Neural crest cell (in vitro differentiated cells): ENCODE data around the gene PCBP3. TPM values are rescaled to one million over a fixed set of nuclear protein-coding genes. Genes with fewer than 3 reads are reported as not detected.
A peak's percentile ranks its signal among the peaks of the same experiment; 100 is the strongest.

ENCODE experiments used
- DNase-seq: peaks from one replicate; pipeline ENCODE4 v3.0.0; 2021; ENCODE audit warnings: low read depth, mixed read lengths, low spot score
- H3K27ac Mint-ChIP-seq: one replicate; pipeline ENCODE4 v1.8.0; 2021; ENCODE audit warnings: mild to moderate bottlenecking, mixed read lengths; ENCODE audit not compliant: unreplicated experiment
- H3K27me3 Mint-ChIP-seq: 2 replicates; pipeline ENCODE4 v1.8.0; 2021; ENCODE audit warnings: low read depth, mild to moderate bottlenecking, mixed read lengths
- H3K36me3 Mint-ChIP-seq: 2 replicates; pipeline ENCODE4 v1.8.0; 2021; ENCODE audit warnings: low read depth, mild to moderate bottlenecking, mixed read lengths
- H3K4me1 Mint-ChIP-seq: 2 replicates; pipeline ENCODE4 v1.8.0; 2021; ENCODE audit warnings: mixed read lengths
- H3K4me3 Mint-ChIP-seq: one replicate; pipeline ENCODE4 v1.8.0; 2021; ENCODE audit warnings: mild to moderate bottlenecking, mixed read lengths
- H3K9me3 Mint-ChIP-seq: 2 replicates; pipeline ENCODE4 v1.8.0; 2021; ENCODE audit warnings: mixed read lengths
- total RNA-seq: library from RNA; stranded (reverse); gene quantifications from 2 replicates; pipeline ENCODE4 v1.2.1, GENCODE V29; 2021
- TF ChIP-seq, protein P1 (sequence below): fragments of 200-600 bp; sonication (generic); conservative IDR thresholded peaks from 2 replicates; pipeline ENCODE4 v1.5.0; 2021; ENCODE audit warnings: antibody characterized with exemption, mild to moderate bottlenecking

Gene PCBP3
- total RNA-seq, 1 donor from 2014 or later = 5.1 TPM

DNA sequence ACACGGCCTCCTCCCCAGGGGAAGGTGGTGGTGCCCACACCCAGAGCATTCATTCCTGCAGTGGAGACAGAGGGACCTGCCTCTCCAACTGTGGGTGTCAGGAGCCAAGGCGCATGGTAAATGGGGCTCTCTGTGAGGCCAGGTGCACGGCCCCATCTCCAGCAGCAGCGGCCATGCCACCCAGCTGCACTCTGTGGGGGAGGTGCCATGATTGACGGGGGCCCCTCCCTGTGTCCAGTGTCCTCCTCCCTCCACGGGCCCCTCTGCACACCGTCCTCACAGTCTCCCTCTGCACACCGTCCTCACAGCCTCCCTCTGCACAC is 254.5 kb downstream of the PCBP3 start:
- Mint-ChIP-seq H3K27me3 (no peaks in the 10 kb centered on the region), H3K36me3 (no peaks in the 10 kb centered on the region), H3K4me1 (peaks cover 17% of the 10 kb centered on the region), H3K27ac (no peak overlapping the region), H3K4me3 (no peak overlapping the region), H3K9me3 (no peaks in the 10 kb centered on the region)
- TF ChIP-seq, protein P1, sequence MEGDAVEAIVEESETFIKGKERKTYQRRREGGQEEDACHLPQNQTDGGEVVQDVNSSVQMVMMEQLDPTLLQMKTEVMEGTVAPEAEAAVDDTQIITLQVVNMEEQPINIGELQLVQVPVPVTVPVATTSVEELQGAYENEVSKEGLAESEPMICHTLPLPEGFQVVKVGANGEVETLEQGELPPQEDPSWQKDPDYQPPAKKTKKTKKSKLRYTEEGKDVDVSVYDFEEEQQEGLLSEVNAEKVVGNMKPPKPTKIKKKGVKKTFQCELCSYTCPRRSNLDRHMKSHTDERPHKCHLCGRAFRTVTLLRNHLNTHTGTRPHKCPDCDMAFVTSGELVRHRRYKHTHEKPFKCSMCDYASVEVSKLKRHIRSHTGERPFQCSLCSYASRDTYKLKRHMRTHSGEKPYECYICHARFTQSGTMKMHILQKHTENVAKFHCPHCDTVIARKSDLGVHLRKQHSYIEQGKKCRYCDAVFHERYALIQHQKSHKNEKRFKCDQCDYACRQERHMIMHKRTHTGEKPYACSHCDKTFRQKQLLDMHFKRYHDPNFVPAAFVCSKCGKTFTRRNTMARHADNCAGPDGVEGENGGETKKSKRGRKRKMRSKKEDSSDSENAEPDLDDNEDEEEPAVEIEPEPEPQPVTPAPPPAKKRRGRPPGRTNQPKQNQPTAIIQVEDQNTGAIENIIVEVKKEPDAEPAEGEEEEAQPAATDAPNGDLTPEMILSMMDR = no peak
- DNase-seq = no peak

DNA sequence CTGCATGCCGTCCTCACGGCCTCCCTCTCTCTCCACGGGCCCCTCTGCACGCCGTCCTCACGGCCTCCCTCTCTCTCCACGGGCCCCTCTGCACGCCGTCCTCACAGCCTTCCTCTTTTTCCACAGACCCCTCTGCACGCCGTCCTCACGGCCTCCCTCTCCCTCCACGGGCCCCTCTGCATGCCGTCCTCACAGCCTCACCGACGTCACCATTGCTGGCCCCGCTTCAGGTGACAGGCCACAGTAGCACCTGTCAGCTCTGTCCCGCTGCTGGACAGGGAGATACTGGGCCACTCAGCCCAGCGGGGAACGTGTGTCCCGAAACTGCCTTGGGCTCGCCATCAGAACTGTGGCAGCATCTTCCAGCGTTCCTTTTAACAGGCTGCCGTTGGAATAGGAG is 255.3 kb downstream of the PCBP3 start:
- Mint-ChIP-seq H3K4me1 (peaks cover 17% of the 10 kb centered on the region), H3K27ac (no peak overlapping the region), H3K36me3 (peaks cover 3% of the 10 kb centered on the region), H3K9me3 (no peaks in the 10 kb centered on the region), H3K27me3 (no peaks in the 10 kb centered on the region), H3K4me3 (no peak overlapping the region)
- DNase-seq = no peak
- TF ChIP-seq, protein P1 = no peak

DNA sequence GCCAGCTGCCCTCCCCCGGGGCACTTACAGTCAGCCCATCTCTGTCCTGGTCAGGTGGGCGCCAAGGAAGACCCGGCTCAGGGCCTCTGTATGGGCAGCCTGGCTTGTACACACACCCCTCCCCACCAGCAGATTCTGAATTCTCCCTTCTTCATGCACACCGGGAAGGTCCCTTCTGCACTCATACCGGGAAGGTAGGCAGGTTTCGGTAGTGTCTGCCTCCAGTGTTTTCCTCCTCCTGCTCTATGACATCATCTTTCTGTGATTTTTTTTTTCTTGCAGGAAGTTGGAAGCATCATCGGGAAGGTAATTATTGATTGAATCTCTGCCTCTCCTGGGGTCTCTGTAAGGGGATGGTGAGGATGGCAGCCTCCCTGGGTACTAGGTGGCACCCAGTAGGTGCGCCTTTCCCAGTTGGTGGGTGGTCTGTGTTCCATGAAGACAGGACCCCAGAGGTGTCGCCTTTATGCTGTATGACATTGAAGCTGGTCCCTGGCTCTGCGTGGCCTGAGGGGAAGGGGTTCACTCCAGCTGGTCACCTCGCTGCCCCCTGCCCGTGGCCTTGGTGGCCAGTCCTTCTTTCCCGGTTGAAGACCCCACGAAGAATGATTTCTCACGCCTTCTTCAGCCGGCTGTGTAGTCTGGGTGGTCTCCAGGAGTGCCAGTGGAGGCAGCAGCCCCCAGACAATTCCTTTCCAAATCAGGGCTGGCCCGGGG is 255.9 kb downstream of the PCBP3 start:
- Mint-ChIP-seq H3K4me1 (peaks cover 12% of the 10 kb centered on the region), H3K4me3 (no peak overlapping the region), H3K27ac (no peak overlapping the region), H3K27me3 (no peaks in the 10 kb centered on the region), H3K36me3 (peaks cover 3% of the 10 kb centered on the region), H3K9me3 (no peaks in the 10 kb centered on the region)
- DNase-seq = no peak
- TF ChIP-seq, protein P1 = no peak

DNA sequence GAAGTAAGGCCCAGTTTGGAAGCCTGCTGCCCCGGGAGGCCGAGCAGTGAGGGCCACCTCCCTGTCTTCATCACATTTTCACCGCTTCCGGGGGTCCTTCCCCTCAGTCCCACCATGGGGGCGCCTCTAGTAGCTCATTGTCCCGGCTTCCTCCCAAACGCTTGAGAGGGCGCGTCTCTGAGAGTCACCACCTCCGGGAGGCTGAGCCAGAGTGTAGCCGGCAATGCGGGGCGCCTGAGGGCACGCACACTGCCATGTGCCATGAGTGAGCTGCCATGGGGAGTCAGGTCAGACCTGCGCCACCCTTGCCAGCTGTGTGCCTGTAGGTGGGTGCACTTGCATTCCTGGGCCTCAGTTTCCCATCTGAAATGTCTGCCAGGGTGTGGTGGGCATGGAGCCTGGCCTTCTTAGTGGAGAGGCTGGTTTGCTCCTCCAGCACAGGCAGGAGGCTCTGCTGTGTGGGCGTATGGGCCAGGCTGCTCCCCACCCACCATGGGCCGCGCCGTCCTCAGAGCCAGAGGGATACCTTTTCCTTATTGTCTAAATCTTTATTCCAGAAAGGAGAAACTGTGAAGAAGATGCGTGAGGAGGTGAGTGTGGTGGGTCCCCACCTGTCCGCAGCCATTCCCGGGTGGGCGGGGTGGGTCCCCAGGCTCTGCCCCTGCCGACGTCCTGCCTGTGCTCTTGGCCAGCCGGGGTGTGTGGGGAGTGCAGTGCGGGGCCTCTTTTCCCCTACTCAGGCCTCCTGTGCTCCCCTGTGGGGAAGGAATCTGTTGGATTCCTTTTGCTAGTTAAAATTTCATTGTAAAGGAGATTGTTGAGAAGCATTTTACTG is 256.7 kb downstream of the PCBP3 start:
- H3K4me3 Mint-ChIP-seq = no peak overlapping the region
- no peak overlapping the region for H3K27ac Mint-ChIP-seq
- no peak for DNase-seq
- H3K27me3 Mint-ChIP-seq = no peaks in the 10 kb centered on the region
- no peaks in the 10 kb centered on the region for H3K9me3 Mint-ChIP-seq
- TF ChIP-seq, protein P1 = no peak
- H3K4me1 Mint-ChIP-seq = peaks cover 6% of the 10 kb centered on the region
- peaks cover 3% of the 10 kb centered on the region for H3K36me3 Mint-ChIP-seq

DNA sequence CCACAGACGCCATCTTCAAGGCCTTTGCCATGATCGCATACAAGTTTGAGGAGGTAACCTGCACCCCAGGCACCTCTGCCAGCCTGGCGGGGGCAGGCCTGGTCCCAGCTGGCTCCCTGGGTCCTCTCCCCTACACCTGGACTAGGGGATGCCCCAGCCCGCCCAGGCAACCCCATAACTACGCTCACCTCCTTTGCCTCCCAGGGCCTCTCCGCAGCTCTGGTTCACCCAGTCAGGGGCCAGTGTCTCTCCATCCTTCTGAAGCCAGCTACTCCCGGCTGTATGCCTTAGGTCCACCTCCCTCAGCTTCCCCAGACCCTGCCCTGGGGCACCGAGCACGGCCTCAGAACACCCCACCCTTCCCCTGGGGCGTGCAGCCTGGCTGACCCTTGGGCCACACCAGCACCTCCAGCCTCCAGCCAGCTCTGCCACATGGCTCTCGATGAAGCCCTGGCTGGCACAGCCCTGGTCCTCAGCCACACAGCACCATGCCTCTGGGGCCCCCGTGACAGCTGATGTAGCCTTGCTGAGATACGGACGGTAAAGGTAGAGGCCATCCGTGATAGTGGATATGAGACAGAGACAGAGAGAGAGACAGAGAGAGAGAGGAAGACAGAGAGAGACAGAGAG is 257.7 kb downstream of the PCBP3 start:
- DNase-seq = no peak
- TF ChIP-seq, protein P1 = no peak
- Mint-ChIP-seq H3K27me3 (no peaks in the 10 kb centered on the region), H3K36me3 (peaks cover 3% of the 10 kb centered on the region), H3K4me3 (no peak overlapping the region), H3K9me3 (no peaks in the 10 kb centered on the region), H3K27ac (peak overlapping the region; percentile 57), H3K4me1 (peaks cover 4% of the 10 kb centered on the region)
